Activated T-helper 9 cell treated with anti-CD3 and anti-CD28 coated beads, Interleukin-2, amount 50 U/mL, for 16 hours (primary cell): ENCODE data around the gene BUB1B.

ENCODE experiments used
- DNase-seq: peaks from one replicate; pipeline ENCODE4 v3.0.0-alpha.2; 2020; ENCODE audit warnings: low read depth

The BUB1B gene

DNA sequence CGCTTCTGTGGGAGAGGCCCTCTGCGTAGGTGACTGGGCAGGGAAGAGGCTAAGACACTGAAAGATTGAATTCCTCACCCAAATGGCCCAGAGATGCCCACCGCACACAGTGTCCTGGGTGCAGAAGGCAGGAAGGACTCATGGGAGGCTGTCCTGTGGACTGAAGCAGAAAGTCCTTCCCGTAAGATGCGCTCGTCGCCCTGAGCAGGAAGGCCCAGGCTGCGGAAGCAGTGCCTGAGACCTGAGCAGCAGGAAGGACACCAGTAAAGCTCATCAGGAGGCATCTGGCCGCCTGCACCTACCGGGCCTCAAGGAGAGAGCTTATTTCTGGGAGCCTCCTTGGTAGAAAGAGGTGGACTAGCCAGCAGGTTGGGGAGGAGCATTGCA lies 81.3 kb downstream of the BUB1B start:
- DNase-seq: no peak

GRCh38 chr15:40242601-40243000 lies 81.7 kb downstream of the BUB1B start:
- no peak for DNase-seq

GRCh38 chr15:40243126-40243810 lies 82.4 kb downstream of the BUB1B start:
- DNase-seq: no peak

- DNase-seq: no peak
These were observed 84.2 kb downstream of the BUB1B start for GRCh38 chr15:40244961-40245523.

DNA sequence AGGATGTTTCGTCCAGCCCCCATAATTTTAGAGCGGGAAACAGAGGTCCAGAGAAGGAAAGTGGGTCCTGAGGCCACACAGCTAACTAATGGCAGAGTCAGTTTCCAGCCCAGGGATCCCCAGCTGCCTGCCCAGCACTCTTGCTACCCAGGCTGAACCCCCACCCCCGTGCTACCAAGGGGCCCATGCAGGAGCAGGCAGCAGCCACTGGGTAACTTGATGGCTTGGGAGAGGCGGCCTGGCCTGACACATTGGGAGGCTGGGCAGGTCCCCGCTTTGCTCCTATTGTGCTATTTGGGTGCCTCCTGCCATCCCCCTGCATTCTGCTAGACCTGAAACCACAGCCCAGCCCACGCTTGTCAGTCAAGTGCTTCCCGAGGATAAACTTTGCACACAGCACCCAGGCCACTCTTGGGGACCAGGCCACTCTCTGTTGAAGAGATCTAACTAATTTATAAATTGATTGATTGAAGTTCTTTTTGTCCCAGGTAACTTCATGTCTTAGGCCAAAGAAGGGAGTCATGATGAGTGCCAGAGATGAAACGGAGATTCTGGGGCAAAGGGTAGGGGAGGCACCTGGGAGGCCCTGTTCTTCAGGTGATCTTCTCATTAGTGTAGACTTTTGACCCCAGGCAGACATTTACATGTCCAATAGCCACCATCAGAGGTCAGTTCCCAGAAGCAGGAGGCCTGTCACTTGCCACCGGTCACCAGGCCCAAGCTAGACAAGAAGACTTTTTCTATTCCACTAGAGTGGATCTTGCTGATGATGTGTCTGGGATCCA lies 85.0 kb downstream of the BUB1B start:
- DNase-seq: no peak

GRCh38 chr15:40246496-40247280 lies 85.8 kb downstream of the BUB1B start:
- DNase-seq: no peak

GRCh38 chr15:40247406-40247971 lies 86.6 kb downstream of the BUB1B start:
- DNase-seq: no peak

DNA sequence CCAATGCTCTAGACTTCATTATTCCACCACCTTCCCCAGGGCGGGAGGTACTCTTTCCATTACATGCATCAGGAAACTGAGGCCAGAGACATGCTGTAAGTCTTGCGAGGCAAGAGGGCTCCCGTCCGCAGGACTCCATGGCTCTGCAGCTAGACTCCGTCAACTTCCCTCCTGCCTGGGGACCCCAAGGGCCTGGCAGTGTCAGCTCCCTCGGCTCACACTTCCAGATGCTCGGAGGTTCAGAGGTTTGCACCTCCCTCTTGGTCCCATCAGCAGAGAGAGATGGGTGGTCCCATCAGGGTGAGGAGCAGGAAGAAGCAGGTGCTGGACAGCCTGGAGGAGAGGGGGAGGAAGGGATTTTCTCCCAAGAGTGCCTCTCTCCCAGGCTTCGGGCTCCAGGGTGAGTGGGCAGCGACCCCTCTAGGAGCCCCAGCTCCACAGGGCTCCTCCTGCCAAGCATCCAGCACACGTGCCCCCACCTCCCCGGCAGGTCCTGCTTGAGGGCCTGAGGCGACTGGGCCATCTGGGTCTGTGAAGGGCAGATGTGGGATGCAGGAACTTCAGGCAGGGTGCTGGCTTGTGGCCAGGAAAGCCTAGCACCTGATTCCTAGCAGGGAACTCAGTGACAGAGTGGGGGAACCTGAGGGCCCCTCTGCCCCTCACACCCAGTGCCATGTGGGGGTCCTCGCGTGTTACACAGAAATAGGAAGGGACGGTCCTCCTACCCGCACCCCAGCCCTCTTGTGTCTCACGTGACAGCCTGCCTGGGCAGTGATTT lies 87.3 kb downstream of the BUB1B start:
- DNase-seq: no peak

GRCh38 chr15:40249477-40250303 lies 88.8 kb downstream of the BUB1B start:
- DNase-seq: no peak

DNA sequence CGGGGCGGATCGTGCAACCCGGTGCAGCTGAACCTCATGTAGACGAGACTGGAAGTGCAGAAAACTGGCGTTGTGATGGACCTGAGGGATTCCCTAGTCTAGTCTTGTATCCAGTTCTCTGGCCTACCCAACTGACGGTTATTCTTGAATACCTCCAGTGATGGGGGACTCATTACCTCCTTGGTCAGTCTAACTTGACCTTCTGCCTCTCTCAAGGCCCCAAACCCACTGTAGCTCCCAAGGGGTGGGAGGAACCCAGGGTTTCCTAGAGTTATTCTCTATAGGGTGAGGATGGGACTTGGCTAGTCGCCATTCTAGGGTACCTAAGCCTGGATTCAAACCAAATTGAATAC lies 89.4 kb downstream of the BUB1B start:
- DNase-seq: no peak

GRCh38 chr15:40250771-40251483 lies 90.1 kb downstream of the BUB1B start:
- no peak for DNase-seq

- no peak for DNase-seq
These were observed 90.7 kb downstream of the BUB1B start for GRCh38 chr15:40251486-40252140.

DNA sequence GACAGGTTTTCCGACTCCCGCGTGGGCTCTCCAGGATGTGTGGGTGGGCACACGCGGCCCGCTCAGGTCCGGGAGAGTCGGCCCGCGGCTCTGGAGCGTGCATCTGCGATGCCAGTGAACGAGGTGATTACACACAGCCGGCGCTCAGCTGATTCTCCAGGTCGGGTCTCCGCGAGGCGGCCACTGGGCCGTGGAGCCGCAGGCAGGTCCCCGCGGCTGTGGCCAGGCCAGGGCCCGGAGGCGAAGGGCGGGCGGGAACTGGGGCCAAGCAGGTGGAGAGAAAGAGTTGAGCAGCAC lies 91.2 kb downstream of the BUB1B start:
- DNase-seq: no peak

- DNase-seq: no peak
These were observed 91.7 kb downstream of the BUB1B start for GRCh38 chr15:40252438-40253166.

DNA sequence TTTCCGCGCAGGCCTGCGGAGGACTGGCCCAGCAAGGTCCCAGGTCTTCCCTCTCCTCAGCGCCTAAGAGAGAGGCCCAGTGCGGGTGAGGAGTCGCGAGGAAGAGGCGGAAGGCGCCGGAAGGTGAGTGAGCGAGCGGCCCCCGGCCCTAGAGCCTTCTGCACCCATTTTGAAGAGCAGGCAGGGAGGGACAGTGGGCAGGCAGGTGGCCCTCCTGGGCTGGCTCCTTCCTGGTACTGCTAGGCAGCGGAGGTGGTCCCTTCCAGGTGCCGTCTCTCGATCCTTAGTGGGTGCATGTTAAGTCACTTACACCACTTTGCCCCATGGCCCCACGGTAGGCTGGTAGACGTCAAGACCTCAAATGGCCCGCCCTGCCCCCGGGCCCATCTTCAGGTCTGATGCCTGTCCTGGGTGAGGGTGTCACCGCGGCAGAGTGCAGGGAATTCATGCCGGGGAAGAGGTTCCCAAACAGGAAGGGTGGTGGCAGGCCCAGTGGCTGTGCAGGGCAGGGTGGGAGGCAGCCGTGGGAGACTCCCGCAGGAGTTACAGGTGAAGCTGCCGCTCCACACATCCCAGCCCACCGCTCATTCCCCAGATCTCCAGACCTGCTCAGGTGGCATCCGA lies 92.4 kb downstream of the BUB1B start:
- no peak for DNase-seq

DNA sequence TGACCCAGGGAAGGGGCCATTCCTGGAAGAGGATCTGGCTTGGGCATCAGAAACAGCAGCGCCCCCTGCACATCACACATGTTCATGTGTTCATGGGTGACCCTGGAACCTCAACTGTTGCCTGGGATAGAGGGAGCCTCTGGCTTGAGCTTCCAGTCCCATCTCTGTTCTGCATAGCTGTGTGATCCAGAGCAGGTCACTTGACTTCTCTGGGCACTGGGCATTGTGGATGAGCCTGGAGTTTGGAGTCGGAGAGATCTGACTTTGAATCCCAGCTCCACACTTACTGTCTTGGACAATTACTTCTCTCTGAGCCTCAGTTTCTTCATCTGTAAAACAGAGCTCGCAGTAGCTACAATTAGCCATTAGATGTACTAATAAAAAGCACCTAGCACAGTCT lies 93.6 kb downstream of the BUB1B start:
- DNase-seq: no peak

- DNase-seq: no peak
These were observed 94.2 kb downstream of the BUB1B start for GRCh38 chr15:40255033-40255432.

- DNase-seq: no peak
These were observed 95.9 kb downstream of the BUB1B start for GRCh38 chr15:40256638-40257235.
